GM18505 (cell line): ENCODE data around the gene PPP1R17.

Experiments
- ATAC-seq: cut with Tn5 transposase; IDR thresholded peaks from one replicate; pipeline ENCODE4 v1.9.1; 2021; ENCODE audit not compliant: unreplicated experiment
- POLR2A ChIP-seq: IDR thresholded peaks from 4 replicates; pipeline ENCODE4 v1.6.1; 2011; ENCODE audit warnings: borderline replicate concordance; ENCODE audit not compliant: insufficient read depth, insufficient read length; ENCODE audit errors: extremely low read depth

PPP1R17 gene

DNA sequence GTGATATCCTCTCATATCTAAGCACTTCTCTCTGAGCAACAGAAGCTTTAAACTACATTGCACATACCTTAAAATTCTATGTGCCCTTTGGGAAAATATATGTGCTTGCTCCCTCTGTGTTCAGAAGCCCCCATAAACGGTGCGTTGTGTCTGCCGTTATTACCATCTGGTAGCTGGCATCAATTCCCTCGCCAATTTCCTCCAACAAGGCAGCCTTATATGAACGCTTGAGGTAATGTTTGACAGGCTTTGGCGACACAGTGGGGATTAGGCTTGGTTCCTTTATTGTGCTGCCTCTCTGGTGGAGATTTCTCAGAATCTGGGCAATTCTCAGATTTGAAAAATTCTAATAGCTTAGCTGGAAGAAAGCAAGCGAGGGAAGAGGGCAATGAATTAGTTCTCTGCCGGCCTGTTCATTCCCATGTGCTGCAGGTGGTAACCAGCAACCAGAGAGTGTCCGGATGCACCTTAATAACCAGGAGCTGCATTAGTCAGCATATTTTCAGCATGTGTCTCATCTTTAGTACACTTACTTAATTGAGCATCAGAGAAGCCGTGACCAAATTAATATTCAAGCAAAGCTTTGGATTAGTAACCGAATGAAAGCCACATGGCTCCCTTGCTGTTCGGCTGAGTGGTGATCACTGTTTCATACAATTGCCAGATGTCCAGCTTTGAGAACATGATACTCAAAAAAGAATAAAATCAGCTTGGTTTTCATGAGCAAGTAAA, 7.3 kb upstream of the PPP1R17 start:
- no peak for TF ChIP-seq POLR2A
- no peak for ATAC-seq

GRCh38 chr7:31683445-31684225, 3.4 kb upstream of the PPP1R17 start:
- ATAC-seq: no peak
- no peak for TF ChIP-seq POLR2A

- ATAC-seq: peak; percentile 98
- no peak for TF ChIP-seq POLR2A
Observed at GRCh38 chr7:31688372-31688771, 1.4 kb downstream of the PPP1R17 start.

DNA sequence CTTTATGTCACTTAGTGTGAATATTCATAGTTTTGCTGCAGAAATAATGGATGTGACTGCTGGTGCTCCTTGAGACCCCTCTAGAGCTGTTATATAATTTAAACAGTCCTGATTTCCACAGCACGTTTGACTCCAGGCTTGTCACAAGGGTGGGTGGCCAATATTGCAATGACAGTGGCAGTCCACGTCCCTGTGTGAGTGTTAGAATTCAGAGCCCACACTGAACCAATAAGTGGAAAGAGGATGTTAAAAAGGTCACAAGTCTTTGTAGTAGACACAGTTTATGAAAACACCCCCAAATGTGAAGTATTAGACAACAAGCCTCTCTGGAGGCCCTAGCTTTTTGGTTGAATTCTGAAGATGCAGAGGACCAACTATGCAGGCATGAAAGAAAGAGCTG, 2.0 kb downstream of the PPP1R17 start:
- peak; percentile 3 for ATAC-seq
- no peak for TF ChIP-seq POLR2A

- TF ChIP-seq POLR2A: no peak
- ATAC-seq: no peak
Observed at GRCh38 chr7:31690935-31691334, 3.9 kb downstream of the PPP1R17 start.

GRCh38 chr7:31692451-31692850, 5.4 kb downstream of the PPP1R17 start:
- TF ChIP-seq POLR2A: no peak
- ATAC-seq: no peak

- no peak for ATAC-seq
- TF ChIP-seq POLR2A: no peak
Observed at GRCh38 chr7:31692871-31693270, 5.9 kb downstream of the PPP1R17 start.

- ATAC-seq: peak; percentile 50
- TF ChIP-seq POLR2A: no peak
Observed at GRCh38 chr7:31695859-31696614, 9.0 kb downstream of the PPP1R17 start.

DNA sequence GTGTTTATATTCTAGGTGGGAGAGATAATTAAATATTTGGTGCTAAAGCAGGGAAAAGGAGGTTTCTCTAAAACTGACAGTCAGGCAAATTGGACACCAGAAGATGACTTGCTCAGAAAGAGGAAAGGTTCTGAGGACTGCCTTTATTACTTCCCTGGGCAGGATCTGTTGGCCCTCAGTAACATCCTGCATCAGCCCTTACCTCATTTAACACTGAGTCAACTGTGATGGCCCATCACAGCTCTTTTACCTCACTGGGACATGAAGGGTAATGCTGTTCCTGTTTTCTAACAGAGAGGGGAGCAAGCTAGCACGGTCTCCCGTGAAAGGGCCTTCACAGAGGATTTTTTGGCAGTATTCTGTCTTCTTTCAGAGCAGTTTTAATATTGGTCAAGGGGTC, 12.0 kb downstream of the PPP1R17 start:
- ATAC-seq: peak; percentile 55
- TF ChIP-seq POLR2A: no peak

- no peak for ATAC-seq
Observed at GRCh38 chr7:31702354-31702753, 15.3 kb downstream of the PPP1R17 start.

GRCh38 chr7:31705377-31705776, 18.4 kb downstream of the PPP1R17 start:
- TF ChIP-seq POLR2A: no peak
- ATAC-seq: peak; percentile 52

More at GRCh38 chr7:31702354-31702753, 15.3 kb downstream of the PPP1R17 start:
- no peak for TF ChIP-seq POLR2A

GRCh38 chr7:31707089-31707488, 20.1 kb downstream of the PPP1R17 start:
- ATAC-seq: no peak
- no peak for TF ChIP-seq POLR2A

GRCh38 chr7:31710171-31710570, 23.2 kb downstream of the PPP1R17 start:
- ATAC-seq: no peak

More at GRCh38 chr7:31710171-31710570, 23.2 kb downstream of the PPP1R17 start:
- TF ChIP-seq POLR2A: no peak
